Measurements from ENCODE around the gene EML4. TPM values are rescaled to one million over a fixed set of nuclear protein-coding genes. Genes with fewer than 3 reads are reported as not detected.
"Not testable (repeated sequence)": the region's sequence is repeated elsewhere in the genome, so short reads cannot be mapped to it uniquely, and the experiment has no call there.

Gene EML4
- total RNA-seq, 2 experiments from 2014 or later = 67.4 to 69.8 TPM

- DNase-seq = no peak
- no peaks in the 10 kb centered on the region for H3K27me3 Mint-ChIP-seq
- ChIA-PET CTCF (no interaction called here), POLR2A (no interaction called here)
- no peaks in the 10 kb centered on the region for H3K9me3 Mint-ChIP-seq
- peak overlapping the region; percentile 46 for H3K27ac Mint-ChIP-seq
- peaks cover 5% of the 10 kb centered on the region for H3K4me1 Mint-ChIP-seq (ENCODE audit: low read depth)
- peaks cover 45% of the 10 kb centered on the region for H3K36me3 Mint-ChIP-seq
- intact Hi-C loops (cut with micrococcal nuclease) = no loop called here
- H3K4me3 Mint-ChIP-seq = no peak overlapping the region
Observed at GRCh38 chr2:42331569-42332284, 162.6 kb downstream of the EML4 start.

GRCh38 chr2:42332575-42332974 lies 163.4 kb downstream of the EML4 start:
- Mint-ChIP-seq H3K9me3 (peaks cover 5% of the 10 kb centered on the region), H3K27ac (no peak overlapping the region), H3K4me1 (ENCODE audit: low read depth) (no peaks in the 10 kb centered on the region), H3K27me3 (no peaks in the 10 kb centered on the region), H3K36me3 (peaks cover 52% of the 10 kb centered on the region), H3K4me3 (no peak overlapping the region)
- intact Hi-C loops (cut with micrococcal nuclease) = no loop called here
- ChIA-PET POLR2A (no interaction called here), CTCF (no interaction called here)
- DNase-seq = no peak

DNA sequence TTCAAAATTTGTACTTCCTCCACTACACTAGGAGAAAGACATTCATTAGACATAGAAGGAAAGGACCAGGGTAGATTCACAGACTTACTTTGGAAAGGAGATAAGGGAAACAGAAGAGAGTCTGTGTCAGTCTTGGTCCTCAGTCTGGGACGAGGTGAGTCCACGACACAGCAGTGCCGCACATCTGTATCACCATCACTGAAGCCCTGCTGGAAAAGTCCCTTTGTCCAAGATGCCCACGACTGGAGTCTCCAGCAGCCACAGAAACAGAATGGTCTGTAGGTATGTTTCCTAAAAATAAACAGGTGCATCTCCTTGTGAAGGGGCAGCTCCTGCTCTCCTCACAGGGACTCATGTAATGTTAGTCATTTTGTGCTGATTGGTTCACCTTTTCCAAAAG lies 164.4 kb downstream of the EML4 start:
- Mint-ChIP-seq H3K4me1 (ENCODE audit: low read depth) (no peaks in the 10 kb centered on the region), H3K27ac (no peak overlapping the region), H3K27me3 (no peaks in the 10 kb centered on the region), H3K4me3 (no peak overlapping the region), H3K36me3 (peaks cover 57% of the 10 kb centered on the region), H3K9me3 (peaks cover 12% of the 10 kb centered on the region)
- CTCF ChIA-PET = no interaction called here
- intact Hi-C loops (cut with micrococcal nuclease) = no loop called here
- POLR2A ChIA-PET = no interaction called here
- DNase-seq = no peak

GRCh38 chr2:42334220-42334619 lies 165.1 kb downstream of the EML4 start:
- no peak overlapping the region for H3K27ac Mint-ChIP-seq

GRCh38 chr2:42334865-42335264 lies 165.7 kb downstream of the EML4 start:
- H3K36me3 Mint-ChIP-seq = peaks cover 60% of the 10 kb centered on the region
- H3K4me3 Mint-ChIP-seq; H3K27ac Mint-ChIP-seq; H3K27me3 Mint-ChIP-seq; H3K4me1 Mint-ChIP-seq (ENCODE audit: low read depth); POLR2A ChIA-PET; CTCF ChIA-PET; DNase-seq; intact Hi-C loops (cut with micrococcal nuclease): not testable (repeated sequence)
- peaks cover 14% of the 10 kb centered on the region for H3K9me3 Mint-ChIP-seq

More at GRCh38 chr2:42334220-42334619, 165.1 kb downstream of the EML4 start:
- peaks cover 14% of the 10 kb centered on the region for H3K9me3 Mint-ChIP-seq
- no peak for DNase-seq
- peaks cover 57% of the 10 kb centered on the region for H3K36me3 Mint-ChIP-seq
- POLR2A ChIA-PET = no interaction called here
- intact Hi-C loops (cut with micrococcal nuclease) = no loop called here
- no peaks in the 10 kb centered on the region for H3K4me1 Mint-ChIP-seq (ENCODE audit: low read depth)
- H3K4me3 Mint-ChIP-seq = no peak overlapping the region
- CTCF ChIA-PET = no interaction called here
- no peaks in the 10 kb centered on the region for H3K27me3 Mint-ChIP-seq

DNA sequence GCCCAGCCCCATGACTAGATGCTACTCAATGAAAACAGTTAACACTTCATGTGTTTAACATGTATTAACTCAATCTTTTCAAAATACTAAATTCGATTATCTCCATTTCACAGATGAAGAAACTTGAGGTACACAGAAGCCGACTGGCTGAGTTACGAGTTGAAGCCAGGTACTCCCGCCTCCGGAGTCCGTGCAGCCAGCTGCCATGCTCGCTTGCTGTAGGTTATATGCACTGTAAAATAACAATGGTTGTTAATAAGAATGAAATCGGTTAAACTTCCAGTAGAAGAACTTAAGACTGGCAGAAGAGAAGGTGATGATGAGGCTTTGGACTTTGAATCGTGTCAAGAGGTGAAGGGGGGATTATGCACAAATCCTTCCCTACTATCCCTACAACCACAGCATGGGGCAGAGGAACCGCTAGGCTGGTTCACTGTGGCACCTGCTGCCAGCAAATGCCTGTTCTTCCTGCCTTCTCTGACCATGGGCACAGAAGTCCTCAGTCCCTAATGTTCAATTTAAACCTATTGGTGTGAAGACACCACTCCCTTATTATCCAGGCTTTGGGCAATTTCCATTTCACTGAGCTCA lies 166.5 kb downstream of the EML4 start:
- H3K4me1 Mint-ChIP-seq (ENCODE audit: low read depth) = peaks cover 4% of the 10 kb centered on the region
- H3K27ac Mint-ChIP-seq = peak overlapping the region; percentile 49
- no peaks in the 10 kb centered on the region for H3K27me3 Mint-ChIP-seq
- ChIA-PET POLR2A (no interaction called here), CTCF (no interaction called here)
- no peak overlapping the region for H3K4me3 Mint-ChIP-seq
- no peak for DNase-seq
- intact Hi-C loops (cut with micrococcal nuclease) = no loop called here
- H3K36me3 Mint-ChIP-seq = peaks cover 68% of the 10 kb centered on the region
- peaks cover 14% of the 10 kb centered on the region for H3K9me3 Mint-ChIP-seq

GRCh38 chr2:42336361-42336965 lies 167.3 kb downstream of the EML4 start:
- H3K27ac Mint-ChIP-seq = no peak overlapping the region

GRCh38 chr2:42337356-42337820 lies 168.2 kb downstream of the EML4 start:
- Mint-ChIP-seq H3K4me3 (no peak overlapping the region), H3K27ac (no peak overlapping the region)
- CTCF ChIA-PET = no interaction called here

More at GRCh38 chr2:42336361-42336965, 167.3 kb downstream of the EML4 start:
- Mint-ChIP-seq H3K36me3 (peaks cover 69% of the 10 kb centered on the region), H3K4me1 (ENCODE audit: low read depth) (peaks cover 4% of the 10 kb centered on the region), H3K4me3 (no peak overlapping the region), H3K27me3 (no peaks in the 10 kb centered on the region), H3K9me3 (peaks cover 14% of the 10 kb centered on the region)
- intact Hi-C loops (cut with micrococcal nuclease) = no loop called here
- DNase-seq = no peak
- ChIA-PET POLR2A (no interaction called here), CTCF (no interaction called here)

GRCh38 chr2:42337846-42338566 lies 168.9 kb downstream of the EML4 start:
- CTCF ChIA-PET = no interaction called here

More at GRCh38 chr2:42337356-42337820, 168.2 kb downstream of the EML4 start:
- Mint-ChIP-seq H3K9me3 (peaks cover 14% of the 10 kb centered on the region), H3K36me3 (peaks cover 61% of the 10 kb centered on the region), H3K27me3 (no peaks in the 10 kb centered on the region), H3K4me1 (ENCODE audit: low read depth) (peaks cover 11% of the 10 kb centered on the region)
- intact Hi-C loops (cut with micrococcal nuclease) = no loop called here
- no peak for DNase-seq
- POLR2A ChIA-PET = no interaction called here

GRCh38 chr2:42338567-42339190 lies 169.5 kb downstream of the EML4 start:
- Mint-ChIP-seq H3K9me3 (peaks cover 14% of the 10 kb centered on the region), H3K27me3 (no peaks in the 10 kb centered on the region), H3K4me3 (no peak overlapping the region), H3K36me3 (peaks cover 55% of the 10 kb centered on the region), H3K27ac (peak overlapping the region; percentile 24), H3K4me1 (ENCODE audit: low read depth) (peaks cover 18% of the 10 kb centered on the region)
- ChIA-PET POLR2A (no interaction called here), CTCF (interaction anchor here (1.2 kb wide), 1 partner anchor 10 kb away, joined by 6 read pairs; no protein-coding TSS in a partner anchor)
- intact Hi-C loops (cut with micrococcal nuclease) = no loop called here
- no peak for DNase-seq

More at GRCh38 chr2:42337846-42338566, 168.9 kb downstream of the EML4 start:
- Mint-ChIP-seq H3K4me3 (no peak overlapping the region), H3K27me3 (no peaks in the 10 kb centered on the region), H3K36me3 (peaks cover 57% of the 10 kb centered on the region), H3K4me1 (ENCODE audit: low read depth) (peaks cover 16% of the 10 kb centered on the region), H3K27ac (no peak overlapping the region), H3K9me3 (peaks cover 14% of the 10 kb centered on the region)
- DNase-seq = no peak
- intact Hi-C loops (cut with micrococcal nuclease) = no loop called here
- POLR2A ChIA-PET = no interaction called here

- H3K4me3 Mint-ChIP-seq = no peak overlapping the region
- H3K36me3 Mint-ChIP-seq = peaks cover 53% of the 10 kb centered on the region
- no peak overlapping the region for H3K27ac Mint-ChIP-seq
- H3K9me3 Mint-ChIP-seq = peaks cover 14% of the 10 kb centered on the region
- H3K27me3 Mint-ChIP-seq = no peaks in the 10 kb centered on the region
- ChIA-PET POLR2A (no interaction called here), CTCF (interaction anchor here (1.2 kb wide), 1 partner anchor 11 kb away, joined by 6 read pairs; no protein-coding TSS in a partner anchor)
- H3K4me1 Mint-ChIP-seq (ENCODE audit: low read depth) = peaks cover 18% of the 10 kb centered on the region
- no peak for DNase-seq
- intact Hi-C loops (cut with micrococcal nuclease) = no loop called here
Observed at GRCh38 chr2:42339191-42339912, 170.2 kb downstream of the EML4 start.
